ENCODE data around the gene KRT82.

The KRT82 gene

DNA sequence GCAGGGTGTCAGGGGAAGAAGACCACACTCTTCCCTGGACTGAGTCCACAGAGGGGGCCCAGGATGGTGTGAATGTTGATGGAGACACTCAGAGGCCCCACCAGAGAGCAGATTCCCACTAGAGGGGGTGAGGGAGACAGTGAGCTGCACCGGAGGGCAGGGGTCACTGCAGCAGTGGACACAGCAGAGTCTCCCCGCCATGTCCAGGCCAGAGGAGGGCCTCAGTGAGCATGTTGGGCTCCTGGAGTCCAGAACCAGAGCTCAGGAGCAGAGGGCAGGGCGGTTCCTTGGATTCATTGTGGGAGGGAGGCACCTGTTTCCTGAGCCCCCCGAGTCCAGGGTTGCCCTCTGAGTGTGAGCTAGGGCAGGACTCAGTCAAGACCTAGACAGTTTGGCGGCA is 1.8 kb upstream of the KRT82 start:
- Histone ChIP-seq H3K4me1 (ENCODE audit: control insufficient read depth, insufficient read depth, low read length, poor library complexity, severe bottlenecking) (no peaks in the 10 kb centered on the region), H3K4me3 (ENCODE audit: extremely low read depth, insufficient read depth, low read length, poor library complexity, severe bottlenecking) (no peak overlapping the region), H3K27ac (ENCODE audit: low read depth, low read length, severe bottlenecking) (no peak overlapping the region), H3K36me3 (ENCODE audit: control insufficient read depth, insufficient read depth, low read length) (no peaks in the 10 kb centered on the region), H3K9me3 (ENCODE audit: control insufficient read depth, low read length) (no peaks in the 10 kb centered on the region)
- WGBS, 2 experiments (ENCODE audit: insufficient coverage in 2 of 2), result 89 to 92% methylated on average over 4 of the region's 5 CpGs

DNA sequence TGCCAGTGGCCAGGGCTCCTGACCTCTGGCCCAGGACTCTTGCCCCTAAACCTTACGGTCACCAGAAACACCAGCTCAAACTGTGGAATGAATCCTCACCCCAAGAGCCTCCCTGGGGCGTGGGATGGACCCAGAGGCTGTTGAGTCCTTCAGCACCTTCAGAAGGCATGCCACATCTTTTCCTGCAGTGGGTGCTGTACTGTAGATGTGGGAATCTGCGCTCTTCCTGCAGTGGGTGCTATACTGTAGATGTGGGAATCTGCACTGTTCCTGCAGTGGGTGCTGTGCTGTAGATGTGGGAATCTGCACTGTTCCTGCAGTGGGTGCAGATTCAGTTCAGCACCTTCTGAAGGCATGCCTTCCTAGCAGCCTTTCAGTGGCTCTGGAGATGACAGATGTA is 1.2 kb downstream of the KRT82 start:
- WGBS, 2 experiments (ENCODE audit: insufficient coverage in 2 of 2), result 84 to 100% methylated on average over 2 to 3 of the region's 3 CpGs
- H3K27ac ChIP-seq (ENCODE audit: low read depth, low read length, severe bottlenecking), result no peak overlapping the region
- no peaks in the 10 kb centered on the region for H3K36me3 ChIP-seq (ENCODE audit: control insufficient read depth, insufficient read depth, low read length)

DNA sequence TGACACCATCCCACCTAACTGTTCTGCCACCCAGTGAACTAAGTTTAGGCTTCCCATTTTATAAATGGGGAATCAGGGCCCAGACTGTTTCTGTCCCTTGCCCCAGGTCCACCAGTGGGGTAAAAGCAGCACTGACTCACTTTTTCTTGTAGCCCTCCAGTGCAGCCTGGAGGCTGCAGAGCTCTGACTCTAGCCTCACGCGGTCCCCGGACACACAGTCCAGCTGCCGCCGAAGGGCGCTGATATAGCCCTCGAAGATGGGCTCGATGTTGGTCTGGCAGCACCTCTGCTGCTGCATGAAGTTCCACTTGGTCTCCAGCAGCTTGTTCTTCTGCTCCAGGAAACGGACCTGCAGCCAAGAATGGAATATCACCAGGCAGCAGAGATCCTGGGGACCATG is 2.6 kb downstream of the KRT82 start:
- Histone ChIP-seq H3K4me3 (ENCODE audit: extremely low read depth, insufficient read depth, low read length, poor library complexity, severe bottlenecking) (no peak overlapping the region), H3K36me3 (ENCODE audit: control insufficient read depth, insufficient read depth, low read length) (no peaks in the 10 kb centered on the region), H3K4me1 (ENCODE audit: control insufficient read depth, insufficient read depth, low read length, poor library complexity, severe bottlenecking) (no peaks in the 10 kb centered on the region), H3K9me3 (ENCODE audit: control insufficient read depth, low read length) (no peaks in the 10 kb centered on the region), H3K27ac (ENCODE audit: low read depth, low read length, severe bottlenecking) (no peak overlapping the region)
- 91 to 97% methylated on average over 8 to 9 of the region's 9 CpGs for WGBS, 2 experiments (ENCODE audit: insufficient coverage in 2 of 2)

More for the DNA sequence above, 1.2 kb downstream of the KRT82 start:
- H3K4me3 ChIP-seq (ENCODE audit: extremely low read depth, insufficient read depth, low read length, poor library complexity, severe bottlenecking), result no peak overlapping the region
- no peaks in the 10 kb centered on the region for H3K4me1 ChIP-seq (ENCODE audit: control insufficient read depth, insufficient read depth, low read length, poor library complexity, severe bottlenecking)
- H3K9me3 ChIP-seq (ENCODE audit: control insufficient read depth, low read length), result no peaks in the 10 kb centered on the region

DNA sequence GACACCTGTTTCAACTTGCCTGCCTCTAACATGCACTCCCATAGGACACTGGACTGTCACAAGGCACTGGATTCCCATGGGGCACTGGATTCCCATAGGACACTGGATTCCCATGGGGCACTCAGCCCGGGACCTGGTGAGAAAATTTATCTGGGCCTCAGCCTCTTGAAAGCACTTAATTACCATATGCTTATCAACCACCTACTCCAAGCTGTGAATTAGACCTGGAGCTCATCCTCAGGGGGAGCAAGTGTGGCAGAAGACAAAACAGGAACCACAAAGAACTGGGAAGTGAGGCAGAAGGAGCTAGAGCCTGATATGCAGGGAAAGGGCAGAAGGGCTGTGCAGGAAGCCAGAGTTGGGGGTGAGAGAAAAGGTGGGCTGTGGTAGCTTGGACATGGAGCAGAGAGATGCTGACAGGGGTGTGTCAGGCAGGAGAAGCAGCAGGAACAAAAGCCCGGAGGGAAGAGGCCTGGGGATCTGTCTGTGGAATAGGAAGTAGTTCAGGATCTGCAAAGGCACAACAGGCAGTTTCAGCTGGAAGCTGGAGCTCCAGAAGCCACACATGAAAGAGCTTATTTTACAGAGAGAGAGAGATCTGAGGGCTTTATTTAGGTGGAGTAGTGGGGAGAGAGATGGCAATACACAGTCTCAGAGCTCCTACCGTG is 3.1 kb downstream of the KRT82 start:
- no peaks in the 10 kb centered on the region for H3K9me3 ChIP-seq (ENCODE audit: control insufficient read depth, low read length)
- H3K36me3 ChIP-seq (ENCODE audit: control insufficient read depth, insufficient read depth, low read length), result no peaks in the 10 kb centered on the region
- WGBS, 2 experiments (ENCODE audit: insufficient coverage in 2 of 2), result 51 to 61% methylated on average over 2 to 3 of the region's 3 CpGs
- H3K27ac ChIP-seq (ENCODE audit: low read depth, low read length, severe bottlenecking), result no peak overlapping the region
- no peak overlapping the region for H3K4me3 ChIP-seq (ENCODE audit: extremely low read depth, insufficient read depth, low read length, poor library complexity, severe bottlenecking)
- no peaks in the 10 kb centered on the region for H3K4me1 ChIP-seq (ENCODE audit: control insufficient read depth, insufficient read depth, low read length, poor library complexity, severe bottlenecking)

DNA sequence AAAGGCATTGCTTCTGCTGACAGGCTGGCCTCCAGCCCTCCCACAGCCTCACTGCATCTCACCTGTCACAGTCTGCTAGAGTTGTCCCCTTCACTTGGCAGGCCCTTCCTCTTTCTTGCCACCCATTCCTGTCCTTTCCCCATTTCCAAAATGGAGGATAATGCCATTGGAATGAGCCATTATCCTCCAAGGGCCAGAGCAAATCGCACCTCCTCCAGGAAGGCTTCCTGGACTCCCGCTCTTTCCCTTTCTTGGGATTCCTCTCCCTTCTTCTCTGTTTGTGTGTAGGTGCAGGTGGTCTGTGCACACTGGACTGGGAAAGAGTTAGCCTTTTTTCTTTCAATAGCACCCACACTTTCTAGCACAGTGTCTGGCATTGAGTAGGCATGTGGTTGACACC is 3.8 kb downstream of the KRT82 start:
- Histone ChIP-seq H3K36me3 (ENCODE audit: control insufficient read depth, insufficient read depth, low read length) (no peaks in the 10 kb centered on the region), H3K4me1 (ENCODE audit: control insufficient read depth, insufficient read depth, low read length, poor library complexity, severe bottlenecking) (no peaks in the 10 kb centered on the region), H3K4me3 (ENCODE audit: extremely low read depth, insufficient read depth, low read length, poor library complexity, severe bottlenecking) (no peak overlapping the region), H3K27ac (ENCODE audit: low read depth, low read length, severe bottlenecking) (no peak overlapping the region), H3K9me3 (ENCODE audit: control insufficient read depth, low read length) (no peaks in the 10 kb centered on the region)
- 100% methylated on average over 1 of the region's 2 CpGs for WGBS, 2 experiments (ENCODE audit: insufficient coverage in 2 of 2)

DNA sequence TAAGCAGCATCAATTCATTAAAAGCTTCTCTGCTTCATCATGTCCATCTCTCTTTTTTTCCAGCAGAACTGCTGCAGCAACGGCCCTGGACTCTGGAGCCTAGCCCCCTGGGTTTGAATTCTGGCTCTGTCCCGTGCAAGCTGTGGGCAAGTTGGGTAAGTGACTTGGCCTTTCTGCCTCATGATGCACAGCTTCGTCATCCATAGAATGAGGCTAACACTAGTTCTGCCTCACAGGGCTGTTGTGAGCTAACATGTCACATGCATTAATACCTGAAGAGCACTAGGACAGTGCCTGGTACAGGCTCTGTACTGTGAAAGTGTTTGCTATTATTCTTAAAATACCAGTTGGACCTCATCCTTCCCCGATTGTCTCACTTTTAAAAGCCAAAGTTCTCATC is 4.2 kb downstream of the KRT82 start:
- no peaks in the 10 kb centered on the region for H3K36me3 ChIP-seq (ENCODE audit: control insufficient read depth, insufficient read depth, low read length)
- no peaks in the 10 kb centered on the region for H3K4me1 ChIP-seq (ENCODE audit: control insufficient read depth, insufficient read depth, low read length, poor library complexity, severe bottlenecking)
- no peaks in the 10 kb centered on the region for H3K9me3 ChIP-seq (ENCODE audit: control insufficient read depth, low read length)
- no peak overlapping the region for H3K4me3 ChIP-seq (ENCODE audit: extremely low read depth, insufficient read depth, low read length, poor library complexity, severe bottlenecking)
- 82 to 96% methylated on average over 3 to 4 of the region's 4 CpGs for WGBS, 2 experiments (ENCODE audit: insufficient coverage in 2 of 2)
- H3K27ac ChIP-seq (ENCODE audit: low read depth, low read length, severe bottlenecking), result no peak overlapping the region

DNA sequence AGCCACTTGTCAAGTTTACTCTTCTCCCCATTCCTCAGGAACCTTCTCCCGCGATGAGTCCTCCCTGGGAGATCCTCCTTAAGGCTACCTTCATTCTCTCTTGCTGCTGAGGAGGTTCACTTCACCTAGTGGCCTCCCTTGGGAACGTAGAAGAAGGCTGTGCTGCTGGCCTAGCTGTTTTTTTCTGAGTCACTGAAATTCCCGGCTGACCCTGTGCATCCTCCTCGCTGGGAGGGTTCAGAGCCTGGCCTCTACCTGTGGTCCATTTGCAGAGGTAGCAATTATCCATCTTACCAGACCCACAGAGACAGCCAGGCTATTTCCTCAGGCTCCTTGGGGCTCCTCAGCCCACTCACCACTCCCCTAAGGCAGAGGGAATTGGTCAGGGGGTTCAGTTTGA is 4.6 kb downstream of the KRT82 start:
- Histone ChIP-seq H3K4me1 (ENCODE audit: control insufficient read depth, insufficient read depth, low read length, poor library complexity, severe bottlenecking) (no peaks in the 10 kb centered on the region), H3K4me3 (ENCODE audit: extremely low read depth, insufficient read depth, low read length, poor library complexity, severe bottlenecking) (no peak overlapping the region), H3K9me3 (ENCODE audit: control insufficient read depth, low read length) (no peaks in the 10 kb centered on the region), H3K27ac (ENCODE audit: low read depth, low read length, severe bottlenecking) (no peak overlapping the region), H3K36me3 (ENCODE audit: control insufficient read depth, insufficient read depth, low read length) (no peaks in the 10 kb centered on the region)
- WGBS, 2 experiments (ENCODE audit: insufficient coverage in 2 of 2), result 86 to 88% methylated on average over 4 to 5 of the region's 5 CpGs

DNA sequence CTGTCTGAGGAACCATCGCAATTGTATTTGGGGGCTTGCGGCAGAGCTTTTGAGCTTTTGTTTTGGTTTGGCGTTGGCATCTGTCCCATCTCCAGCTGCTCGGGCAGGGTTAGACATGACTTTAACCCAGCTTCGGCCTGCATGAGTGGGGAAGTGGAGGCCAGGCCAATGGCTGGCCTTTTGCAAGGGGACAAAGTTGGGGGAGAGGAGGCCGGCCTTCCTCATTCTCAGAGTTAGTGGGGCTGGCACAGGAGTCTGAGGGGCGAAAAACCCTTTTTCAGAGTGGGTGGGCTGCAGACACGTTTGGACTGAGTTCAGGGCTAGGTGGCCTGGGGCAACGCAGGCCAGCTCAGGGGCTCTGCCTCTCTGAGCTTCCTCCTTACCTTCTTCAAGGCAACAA is 5.2 kb downstream of the KRT82 start:
- 90 to 92% methylated on average over 8 to 9 of the region's 9 CpGs for WGBS, 2 experiments (ENCODE audit: insufficient coverage in 2 of 2)
- no peaks in the 10 kb centered on the region for H3K36me3 ChIP-seq (ENCODE audit: control insufficient read depth, insufficient read depth, low read length)
- H3K27ac ChIP-seq (ENCODE audit: low read depth, low read length, severe bottlenecking), result no peak overlapping the region
- H3K9me3 ChIP-seq (ENCODE audit: control insufficient read depth, low read length), result no peaks in the 10 kb centered on the region
- no peaks in the 10 kb centered on the region for H3K4me1 ChIP-seq (ENCODE audit: control insufficient read depth, insufficient read depth, low read length, poor library complexity, severe bottlenecking)
- no peak overlapping the region for H3K4me3 ChIP-seq (ENCODE audit: extremely low read depth, insufficient read depth, low read length, poor library complexity, severe bottlenecking)

DNA sequence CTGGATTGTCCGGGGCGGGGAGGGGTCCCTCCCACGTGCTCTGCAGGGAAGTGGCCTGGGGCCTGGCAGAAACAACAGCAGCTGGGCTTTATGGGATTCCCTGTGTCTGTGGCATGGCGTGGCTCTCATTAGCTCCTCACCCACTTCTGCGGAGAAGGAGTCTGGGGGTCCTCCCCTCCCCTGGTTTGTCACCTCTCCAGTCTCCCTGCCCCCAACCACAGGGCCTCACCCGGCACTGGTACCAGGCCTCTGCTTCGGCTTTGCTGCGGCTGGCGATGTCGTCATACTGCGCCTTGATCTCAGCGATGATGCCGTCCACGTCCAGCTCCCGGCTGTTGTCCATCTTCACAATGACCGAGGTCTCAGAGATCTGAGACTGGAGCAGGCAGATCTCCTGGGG is 6.4 kb downstream of the KRT82 start:
- H3K36me3 ChIP-seq (ENCODE audit: control insufficient read depth, insufficient read depth, low read length), result no peaks in the 10 kb centered on the region
- no peaks in the 10 kb centered on the region for H3K9me3 ChIP-seq (ENCODE audit: control insufficient read depth, low read length)
- H3K4me1 ChIP-seq (ENCODE audit: control insufficient read depth, insufficient read depth, low read length, poor library complexity, severe bottlenecking), result no peaks in the 10 kb centered on the region
- H3K27ac ChIP-seq (ENCODE audit: low read depth, low read length, severe bottlenecking), result no peak overlapping the region
- H3K4me3 ChIP-seq (ENCODE audit: extremely low read depth, insufficient read depth, low read length, poor library complexity, severe bottlenecking), result no peak overlapping the region
- WGBS, 2 experiments (ENCODE audit: insufficient coverage in 2 of 2), result 92 to 93% methylated on average over 16 of the region's 16 CpGs

DNA sequence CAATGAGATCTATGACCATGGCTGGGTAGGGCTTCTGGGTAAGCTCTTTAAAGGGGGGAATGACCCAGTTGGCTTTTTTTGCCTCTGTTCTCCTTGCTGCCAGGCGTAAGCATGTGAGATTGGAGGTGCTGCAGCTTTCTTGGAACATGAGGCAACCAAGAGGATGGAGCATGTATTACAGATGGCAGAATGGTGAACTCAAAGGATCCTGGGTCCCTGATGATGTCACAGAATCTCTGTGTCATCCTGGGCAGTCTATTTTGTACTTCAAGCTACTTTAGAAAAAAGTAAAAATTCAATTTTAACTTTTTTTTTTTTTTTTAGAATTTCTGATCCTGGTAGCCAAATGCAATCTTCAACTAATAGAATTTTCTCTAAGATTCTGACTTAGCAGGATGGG is 8.0 kb downstream of the KRT82 start:
- no peaks in the 10 kb centered on the region for H3K4me1 ChIP-seq (ENCODE audit: control insufficient read depth, insufficient read depth, low read length, poor library complexity, severe bottlenecking)
- no peaks in the 10 kb centered on the region for H3K36me3 ChIP-seq (ENCODE audit: control insufficient read depth, insufficient read depth, low read length)
- 78 to 89% methylated on average over 1 of the region's 1 CpG for WGBS, 2 experiments (ENCODE audit: insufficient coverage in 2 of 2)
- no peaks in the 10 kb centered on the region for H3K9me3 ChIP-seq (ENCODE audit: control insufficient read depth, low read length)
- no peak overlapping the region for H3K27ac ChIP-seq (ENCODE audit: low read depth, low read length, severe bottlenecking)
- no peak overlapping the region for H3K4me3 ChIP-seq (ENCODE audit: extremely low read depth, insufficient read depth, low read length, poor library complexity, severe bottlenecking)

DNA sequence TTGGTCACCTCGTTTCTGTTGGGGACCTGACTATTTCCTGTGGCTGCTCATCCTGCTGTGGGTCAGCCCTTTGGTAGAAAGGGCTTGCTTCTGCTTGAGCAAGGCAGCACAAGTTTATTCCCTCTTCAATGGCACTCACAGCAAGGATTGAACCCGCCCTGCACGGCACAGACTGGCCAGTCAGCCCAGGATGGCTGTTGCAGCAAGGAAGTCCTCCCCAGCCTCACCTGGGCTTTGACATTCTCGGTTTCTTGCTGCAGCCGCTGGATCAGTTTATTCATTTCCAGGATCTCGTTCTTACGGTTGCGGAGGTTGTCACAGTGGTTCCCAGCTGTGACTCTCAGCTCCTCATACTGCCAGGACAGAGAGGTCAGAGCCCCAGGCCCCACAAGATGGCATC is 9.5 kb downstream of the KRT82 start:
- WGBS, 2 experiments (ENCODE audit: insufficient coverage in 2 of 2), result 88 to 93% methylated on average over 8 of the region's 8 CpGs
- H3K36me3 ChIP-seq (ENCODE audit: control insufficient read depth, insufficient read depth, low read length), result no peaks in the 10 kb centered on the region
- no peak overlapping the region for H3K4me3 ChIP-seq (ENCODE audit: extremely low read depth, insufficient read depth, low read length, poor library complexity, severe bottlenecking)
- H3K4me1 ChIP-seq (ENCODE audit: control insufficient read depth, insufficient read depth, low read length, poor library complexity, severe bottlenecking), result no peaks in the 10 kb centered on the region
- H3K9me3 ChIP-seq (ENCODE audit: control insufficient read depth, low read length), result no peaks in the 10 kb centered on the region
- H3K27ac ChIP-seq (ENCODE audit: low read depth, low read length, severe bottlenecking), result no peak overlapping the region

Data from mesodermal cell (in vitro differentiated cells).